Jurkat, Clone E6-1 (cell line): ENCODE results near the gene PALD1.
A peak's percentile ranks its signal among the peaks of the same experiment; 100 is the strongest.
"Not testable (repeated sequence)": the region's sequence is repeated elsewhere in the genome, so short reads cannot be mapped to it uniquely, and the experiment has no call there.

ENCODE experiments used
- DNase-seq: peaks from one replicate; pipeline ENCODE4 v3.0.0-alpha.2; 2011; ENCODE audit warnings: low read depth, low spot score
- H3K4me3 ChIP-seq: 2 replicates; pipeline ENCODE4 v1.5.1; 2011; ENCODE audit warnings: mild to moderate bottlenecking, low read length, control low read depth, moderate library complexity

The PALD1 gene

DNA sequence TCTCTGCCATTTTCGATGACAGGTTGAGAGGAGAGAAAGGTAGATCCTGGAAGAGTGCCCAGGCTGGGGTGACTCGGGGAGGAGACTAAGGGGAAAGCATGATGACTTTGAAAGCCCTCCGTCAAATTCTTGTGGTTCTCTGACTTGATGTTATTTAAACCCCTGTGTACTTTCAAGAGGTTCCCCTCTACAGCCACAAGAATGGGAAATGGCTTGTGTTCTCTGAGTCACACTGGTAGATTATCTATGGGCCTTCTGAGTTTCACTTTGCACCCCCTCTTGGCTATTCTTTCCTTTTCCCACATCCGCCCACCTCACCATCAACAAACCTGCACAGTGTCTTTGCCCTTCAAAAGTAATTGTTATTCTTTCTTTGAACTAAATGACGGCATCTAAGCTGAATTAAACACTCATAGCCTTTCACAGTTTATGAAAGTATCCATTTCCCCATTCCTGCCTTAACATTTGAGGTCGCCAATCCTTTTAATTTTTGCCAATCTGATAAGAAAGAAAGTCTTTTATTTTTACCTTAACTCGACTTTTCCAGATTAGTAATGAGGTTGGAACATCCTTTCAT, 99.9 kb downstream of the PALD1 start:
- H3K4me3 ChIP-seq: no peak overlapping the region
- peak; percentile 87 for DNase-seq

DNA sequence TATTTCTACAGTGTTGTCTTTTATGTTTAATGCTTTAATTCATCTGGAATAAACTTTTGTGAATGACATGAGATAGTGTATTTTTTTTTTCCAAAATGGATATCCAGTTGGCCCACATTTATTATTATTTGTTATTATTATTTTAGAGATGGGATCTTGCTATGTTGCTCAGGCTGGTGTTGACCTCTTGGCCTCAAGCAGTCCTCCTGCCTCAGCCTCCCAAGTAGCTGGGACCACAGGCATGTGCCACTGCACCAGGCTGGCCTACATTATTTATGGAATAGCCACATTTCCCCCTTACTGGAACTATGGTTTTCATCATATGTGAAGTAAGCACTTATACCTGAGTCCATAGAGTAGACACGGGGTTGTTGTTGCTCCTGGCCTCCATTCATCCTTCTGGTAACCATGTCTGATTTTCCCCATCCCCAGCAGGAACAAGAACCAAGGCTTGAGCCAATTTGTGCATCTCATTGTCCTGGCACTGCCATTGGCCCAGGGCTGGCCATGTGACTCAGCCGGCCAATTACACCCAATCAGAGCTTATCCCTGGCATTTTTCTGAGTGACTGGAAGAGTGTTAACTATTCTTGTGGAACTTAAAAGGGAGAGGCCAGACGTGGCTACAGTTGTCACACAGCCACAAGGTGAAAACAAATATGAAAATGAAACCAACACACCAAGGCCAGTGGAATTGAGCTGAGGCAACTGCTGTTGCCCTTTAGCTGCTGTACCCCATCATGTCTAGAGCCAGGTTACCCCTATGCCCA, 100.9 kb downstream of the PALD1 start:
- no peak for DNase-seq
- no peak overlapping the region for H3K4me3 ChIP-seq

DNA sequence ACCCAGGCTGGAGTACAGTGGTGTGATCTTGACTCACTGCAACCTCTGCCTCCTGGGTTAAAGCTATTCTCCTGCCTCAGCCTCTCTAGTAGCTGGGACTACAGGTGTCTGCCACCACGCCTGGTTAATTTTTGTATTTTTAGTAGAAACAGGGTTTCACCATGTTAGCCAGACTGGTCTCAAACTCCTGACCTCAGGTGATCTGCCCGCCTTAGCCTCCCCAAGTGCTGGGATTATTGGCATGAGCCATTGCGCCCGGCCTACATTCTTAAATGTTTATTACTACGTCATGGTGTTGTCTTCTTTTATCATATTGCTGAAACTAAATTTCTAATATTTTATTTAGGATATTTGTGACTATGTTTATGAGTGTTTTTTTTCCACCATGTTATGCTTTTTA, 102.6 kb downstream of the PALD1 start:
- DNase-seq, H3K4me3 ChIP-seq: not testable (repeated sequence)

DNA sequence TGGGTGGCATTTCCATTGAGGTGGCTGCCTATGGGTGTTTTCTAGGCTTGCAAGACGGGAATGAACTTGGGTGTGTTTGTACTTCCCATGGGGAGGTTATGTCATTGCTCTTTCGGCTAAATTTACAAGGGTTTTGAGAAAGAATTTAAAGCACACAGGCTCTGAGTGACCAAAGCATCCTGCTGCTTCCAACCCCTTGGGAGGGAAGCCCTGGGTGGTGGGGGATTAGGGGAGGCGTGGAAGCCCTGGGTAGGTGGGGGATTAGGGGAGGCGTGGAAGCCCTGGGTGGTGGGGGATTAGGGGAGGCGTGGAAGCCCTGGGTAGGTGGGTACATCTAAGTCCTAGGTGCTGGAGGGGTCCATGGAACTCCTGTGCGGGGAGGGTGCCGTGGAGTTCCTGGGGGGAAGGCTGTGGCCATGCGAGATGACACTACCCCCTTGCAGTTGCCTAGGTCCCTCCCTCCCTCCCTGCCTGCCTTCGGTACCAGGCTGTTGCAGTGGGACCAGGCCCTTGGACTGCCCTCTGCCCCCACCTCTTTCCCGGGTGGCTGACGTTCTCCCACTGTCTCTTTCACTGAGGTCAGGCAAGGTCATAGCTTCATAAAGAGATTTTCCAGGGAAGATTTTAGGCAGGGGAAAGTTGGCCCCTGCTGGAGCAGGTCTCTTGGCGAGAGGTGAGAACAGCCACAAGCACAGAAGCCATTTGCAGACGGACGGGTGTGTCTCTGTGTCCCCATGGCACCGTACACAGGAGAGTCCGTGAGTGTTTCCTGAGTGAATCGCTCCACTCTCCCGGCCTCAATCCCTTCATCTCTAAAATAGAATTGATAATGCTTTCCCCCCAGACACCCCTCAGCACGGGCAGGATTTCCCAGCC, 104.5 kb downstream of the PALD1 start:
- no peak for DNase-seq
- no peak overlapping the region for H3K4me3 ChIP-seq

DNA sequence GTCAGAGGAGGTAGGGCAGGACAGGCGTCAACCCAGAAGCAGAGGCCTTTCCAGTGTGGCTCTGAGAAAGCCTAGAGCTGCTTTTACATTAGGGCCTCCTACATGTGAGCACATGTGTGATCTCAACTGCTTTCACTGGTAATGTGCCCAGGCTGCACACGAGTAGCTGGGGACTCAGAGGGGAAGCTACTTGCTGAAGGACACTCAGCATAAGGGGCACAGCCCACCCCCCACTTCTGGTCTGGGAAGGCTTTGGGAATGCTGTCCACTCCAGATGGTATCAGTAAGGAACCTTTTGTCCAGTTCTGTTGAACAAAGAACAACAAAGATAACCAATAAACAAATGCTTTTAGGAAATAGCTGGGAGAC, 105.1 kb downstream of the PALD1 start:
- no peak for DNase-seq
- H3K4me3 ChIP-seq: no peak overlapping the region

DNA sequence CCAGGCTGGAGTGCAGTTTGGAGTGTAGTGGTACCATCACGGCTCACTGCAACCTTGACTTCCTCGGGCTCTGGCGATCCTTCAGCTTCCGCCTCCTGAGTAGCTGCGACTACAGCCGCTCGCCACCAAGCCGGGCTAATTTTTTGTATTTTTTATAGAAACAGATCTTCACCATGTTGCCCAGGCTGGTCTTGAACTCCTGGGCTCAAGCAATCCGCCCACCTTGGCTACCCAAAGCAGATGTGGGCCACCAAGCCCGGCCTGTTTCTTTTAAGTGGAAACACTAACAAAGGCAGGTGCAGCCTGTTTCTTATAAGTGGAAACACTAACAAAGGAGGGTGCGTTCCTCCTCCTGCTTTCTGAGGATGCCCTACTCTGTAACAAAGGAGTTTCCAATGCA, 105.8 kb downstream of the PALD1 start:
- DNase-seq: no peak
- no peak overlapping the region for H3K4me3 ChIP-seq

DNA sequence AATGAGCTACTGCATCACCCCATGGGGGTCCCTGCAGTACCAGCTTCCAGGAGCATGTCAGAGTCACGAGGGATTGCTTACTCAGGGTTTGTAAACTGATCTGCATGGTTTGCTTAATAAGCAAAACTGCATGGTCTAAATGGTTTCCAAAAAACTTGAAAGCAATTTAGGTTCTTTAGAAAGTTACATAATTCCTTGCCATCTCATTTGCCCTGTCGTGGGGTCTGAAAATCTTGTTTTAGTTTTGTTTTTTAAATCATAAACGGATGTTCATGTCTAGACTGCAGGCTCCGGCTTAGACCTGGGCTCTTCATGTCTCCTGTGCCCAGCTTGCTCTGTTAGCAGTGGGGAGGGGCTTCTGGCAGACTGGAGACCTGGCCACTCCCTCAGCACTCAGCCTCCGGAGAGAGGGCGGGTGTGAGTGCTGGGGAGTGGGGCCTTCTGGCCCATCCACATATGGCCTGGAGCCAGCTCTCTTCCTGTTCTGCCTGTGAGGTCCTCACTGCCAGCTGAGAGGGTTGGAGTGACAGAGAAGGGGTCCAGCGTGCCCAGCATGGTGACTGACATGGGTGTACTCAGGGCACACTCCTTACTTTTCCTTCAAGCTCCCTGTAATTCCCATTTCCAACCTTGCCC, 106.5 kb downstream of the PALD1 start:
- H3K4me3 ChIP-seq: no peak overlapping the region
- DNase-seq: no peak

DNA sequence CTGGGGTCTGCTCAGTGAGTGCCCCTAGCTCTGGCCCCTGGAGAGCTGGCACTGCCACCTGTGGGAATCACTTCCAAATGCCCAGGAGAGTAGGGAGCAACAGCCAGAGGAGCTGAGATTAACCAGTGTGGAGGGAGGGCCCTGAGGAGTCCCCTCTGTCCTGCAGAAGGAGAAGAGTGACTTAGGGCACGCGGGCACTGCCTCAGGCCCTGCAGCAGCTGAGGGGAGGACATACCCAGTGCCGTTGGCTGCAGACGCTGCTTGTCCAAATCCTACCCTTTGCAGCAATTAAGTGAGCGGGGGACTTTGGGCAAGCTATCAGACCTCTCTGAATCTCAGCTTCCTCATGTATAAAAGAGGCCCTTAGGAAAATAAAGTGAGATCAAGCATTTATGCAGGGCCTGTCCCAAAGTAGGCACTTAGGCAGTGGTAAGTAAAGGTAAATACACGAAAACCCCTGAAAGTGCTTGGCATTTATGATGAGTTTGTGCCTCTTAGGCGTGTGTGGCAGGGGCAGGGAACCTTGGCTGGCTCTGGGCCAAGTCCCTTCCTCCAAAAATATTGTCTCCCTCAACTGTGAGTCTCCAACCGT, 107.1 kb downstream of the PALD1 start:
- DNase-seq: no peak

DNA sequence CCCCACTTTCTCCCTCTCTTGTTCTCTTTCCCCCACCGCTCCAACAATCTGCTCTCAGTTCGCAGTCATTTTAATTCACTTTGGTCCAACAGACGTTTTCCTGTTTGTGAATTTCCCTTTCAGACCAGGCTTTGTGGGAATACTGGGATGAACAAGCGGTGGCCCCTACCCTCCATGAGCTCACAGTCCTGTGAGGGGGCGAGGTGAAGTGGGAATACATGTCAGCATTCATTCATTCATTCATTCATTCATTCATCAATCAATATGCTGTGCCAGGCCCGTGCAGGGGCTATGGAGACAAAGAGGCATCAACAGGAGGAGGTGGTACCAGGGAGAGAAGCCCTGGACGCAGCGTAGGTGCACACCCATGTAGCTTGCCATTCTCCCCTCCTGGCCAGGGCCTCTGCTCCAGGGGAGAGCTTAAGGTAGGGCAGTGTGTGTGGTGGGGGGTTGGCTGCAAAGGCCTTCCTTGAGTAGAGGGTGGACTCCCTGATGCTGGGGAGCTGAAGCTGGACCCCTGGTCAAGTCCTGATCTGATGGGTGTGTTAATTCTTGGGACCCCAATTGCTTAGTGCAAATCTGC, 107.9 kb downstream of the PALD1 start:
- DNase-seq: no peak
- no peak overlapping the region for H3K4me3 ChIP-seq

More for the DNA sequence above, 107.1 kb downstream of the PALD1 start:
- H3K4me3 ChIP-seq: no peak overlapping the region

DNA sequence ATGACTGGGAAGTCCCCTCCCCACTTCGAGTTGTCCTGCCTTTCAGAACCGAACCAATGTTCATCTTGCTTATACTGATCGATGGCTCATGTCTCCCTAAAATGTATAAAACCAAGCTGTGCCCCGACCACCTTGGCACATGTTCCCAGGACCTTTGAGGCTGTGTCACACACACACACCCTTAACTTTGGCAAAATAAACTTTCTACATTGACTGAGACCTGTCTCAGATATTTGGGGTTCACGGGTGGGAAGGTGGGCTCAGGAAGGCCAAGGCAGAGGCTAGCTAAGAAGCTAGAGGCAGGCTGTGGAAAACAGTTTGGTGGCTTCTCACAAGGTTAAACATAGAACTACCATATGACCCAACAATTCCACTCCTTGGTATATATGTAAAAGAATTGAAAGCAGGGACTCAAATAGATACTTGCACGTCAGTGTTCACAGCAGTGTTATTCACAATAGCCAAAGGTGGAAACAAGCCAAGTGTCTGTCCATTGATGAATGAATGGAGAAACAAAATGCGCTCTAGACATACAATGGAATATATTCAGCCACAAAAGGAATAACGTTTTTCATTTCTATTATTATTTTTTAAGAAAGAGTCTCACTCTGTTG, 108.6 kb downstream of the PALD1 start:
- DNase-seq: no peak
- H3K4me3 ChIP-seq: no peak overlapping the region

DNA sequence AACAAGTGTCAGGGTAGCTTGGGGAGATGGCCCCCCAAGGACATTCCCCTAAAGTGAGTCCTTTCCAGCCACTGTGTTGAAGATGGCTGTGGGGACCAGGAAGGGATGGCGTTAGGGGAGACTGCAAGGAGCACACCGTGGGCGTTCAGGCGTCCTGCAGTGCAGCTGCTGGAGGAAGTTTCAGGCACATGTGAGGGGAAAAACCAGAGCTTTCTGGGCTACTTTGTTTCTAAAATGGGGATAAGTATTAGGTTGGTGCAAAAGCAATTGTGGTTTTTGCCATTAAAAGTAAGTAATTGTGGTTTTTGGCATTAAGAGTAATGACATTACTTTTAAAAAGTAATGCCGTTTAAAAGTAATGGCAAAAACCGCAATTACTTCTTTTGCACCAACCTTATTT, 109.7 kb downstream of the PALD1 start:
- H3K4me3 ChIP-seq: no peak overlapping the region
- DNase-seq: no peak

DNA sequence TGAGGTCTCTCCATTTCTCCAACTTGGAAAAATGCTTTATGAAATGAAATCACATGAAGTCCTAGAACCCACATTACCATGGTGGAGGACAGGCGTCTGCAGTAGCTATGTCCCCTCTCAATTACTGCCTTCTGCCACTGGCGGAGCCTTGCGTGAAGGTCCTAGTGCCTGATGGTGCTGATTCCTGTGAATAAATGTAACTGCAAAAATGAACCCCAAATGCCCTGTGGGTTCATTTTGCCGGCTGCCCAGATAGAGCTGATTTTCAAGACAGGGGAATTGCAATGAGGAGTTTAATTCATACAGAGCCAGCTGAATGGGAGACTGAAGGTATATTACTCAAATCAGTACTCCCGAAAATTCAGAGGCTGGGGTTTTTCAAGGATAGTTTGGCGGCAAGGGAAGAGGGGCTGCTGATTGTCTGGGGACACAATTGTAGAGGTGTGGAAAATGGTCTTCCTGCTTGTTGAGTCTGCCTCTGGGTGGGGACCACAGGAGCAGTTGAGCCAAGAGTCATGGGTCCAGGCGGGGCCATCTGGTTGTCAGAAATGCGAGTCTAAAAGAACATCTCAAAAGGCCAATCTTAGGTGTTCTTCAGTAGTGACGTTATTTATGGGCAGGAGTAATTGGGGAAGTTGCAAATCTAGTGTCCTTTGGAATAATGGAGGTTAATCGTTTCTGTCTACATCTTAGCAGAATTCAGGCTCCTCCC, 110.4 kb downstream of the PALD1 start:
- DNase-seq: no peak
- H3K4me3 ChIP-seq: no peak overlapping the region

DNA sequence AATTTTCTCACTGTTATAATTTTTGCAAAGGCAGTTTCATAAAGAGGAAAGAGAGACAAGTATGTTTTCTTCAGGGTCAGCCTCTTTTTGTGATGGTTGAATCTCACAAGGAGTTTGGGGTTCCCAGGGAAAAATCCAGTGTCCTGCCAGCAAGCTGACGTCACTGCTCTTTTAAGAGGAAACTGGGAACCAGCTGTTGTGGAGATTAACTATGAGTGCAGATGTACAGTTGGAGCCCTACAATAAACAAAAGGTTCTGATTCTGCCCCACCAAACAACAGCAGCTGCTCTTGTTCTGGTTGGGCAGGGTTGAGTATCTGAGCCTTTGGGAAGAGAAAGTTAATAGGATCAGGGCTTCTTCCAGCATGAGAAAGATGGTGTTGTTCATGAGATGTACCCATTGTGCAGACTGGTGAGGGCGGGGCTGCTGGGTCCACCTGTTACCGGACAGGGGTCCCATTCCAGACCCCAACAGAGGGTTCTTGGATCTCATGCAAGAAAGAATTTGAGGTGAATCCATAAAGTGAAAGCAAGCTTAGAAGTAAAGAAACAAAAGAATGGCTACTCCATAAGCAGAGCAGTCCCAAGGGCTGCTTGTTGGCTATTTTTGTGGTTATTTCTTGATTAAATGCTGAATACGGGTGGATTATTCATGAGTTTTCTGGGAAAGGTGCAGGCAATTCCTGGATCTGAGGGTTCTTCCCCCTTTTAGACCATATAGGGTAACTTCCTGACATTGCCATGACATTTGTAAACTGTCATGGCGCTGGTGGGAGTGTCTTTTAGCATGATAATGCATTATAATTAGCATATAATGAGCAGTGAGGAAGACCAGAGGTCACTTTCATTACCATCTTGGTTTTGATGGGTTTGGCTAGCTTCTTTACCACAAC, 111.4 kb downstream of the PALD1 start:
- H3K4me3 ChIP-seq: no peak overlapping the region
- no peak for DNase-seq

DNA sequence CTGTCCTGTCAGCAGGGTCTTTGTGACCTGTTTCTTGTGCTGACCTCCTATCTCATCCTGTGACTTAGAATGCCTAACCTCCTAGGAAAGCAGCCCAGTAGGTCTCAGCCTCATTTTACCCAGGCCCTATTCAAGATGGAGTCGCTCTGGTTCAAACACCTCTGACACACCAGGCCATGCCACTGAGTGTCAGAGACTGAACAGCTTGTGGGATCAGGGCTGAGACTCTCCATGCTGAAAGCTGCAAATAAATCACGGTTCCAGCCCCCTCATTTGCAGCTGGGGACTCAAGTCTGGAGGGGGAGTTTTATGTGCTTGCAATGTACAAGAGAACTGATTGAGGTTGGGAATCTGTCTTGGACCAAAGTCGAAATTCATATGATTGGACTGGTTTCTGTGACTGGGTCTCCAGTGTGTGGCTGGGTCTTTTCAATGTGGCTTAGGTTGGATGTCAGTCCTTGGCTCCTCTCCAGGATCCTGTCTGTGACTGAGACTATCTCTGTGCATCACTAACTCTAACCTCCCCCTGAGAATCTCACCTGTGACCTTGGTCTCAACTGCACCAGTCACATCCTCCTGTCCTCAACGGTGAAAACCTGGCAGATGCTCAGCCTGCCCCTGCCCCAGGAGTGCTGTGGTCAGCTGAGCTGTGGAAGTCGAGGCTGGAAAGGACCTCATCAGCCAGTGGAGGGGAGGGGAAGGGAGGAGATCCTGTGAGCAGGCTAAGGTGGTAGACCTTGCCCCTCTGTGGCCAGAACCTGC, 112.3 kb downstream of the PALD1 start:
- DNase-seq: no peak
- H3K4me3 ChIP-seq: no peak overlapping the region

DNA sequence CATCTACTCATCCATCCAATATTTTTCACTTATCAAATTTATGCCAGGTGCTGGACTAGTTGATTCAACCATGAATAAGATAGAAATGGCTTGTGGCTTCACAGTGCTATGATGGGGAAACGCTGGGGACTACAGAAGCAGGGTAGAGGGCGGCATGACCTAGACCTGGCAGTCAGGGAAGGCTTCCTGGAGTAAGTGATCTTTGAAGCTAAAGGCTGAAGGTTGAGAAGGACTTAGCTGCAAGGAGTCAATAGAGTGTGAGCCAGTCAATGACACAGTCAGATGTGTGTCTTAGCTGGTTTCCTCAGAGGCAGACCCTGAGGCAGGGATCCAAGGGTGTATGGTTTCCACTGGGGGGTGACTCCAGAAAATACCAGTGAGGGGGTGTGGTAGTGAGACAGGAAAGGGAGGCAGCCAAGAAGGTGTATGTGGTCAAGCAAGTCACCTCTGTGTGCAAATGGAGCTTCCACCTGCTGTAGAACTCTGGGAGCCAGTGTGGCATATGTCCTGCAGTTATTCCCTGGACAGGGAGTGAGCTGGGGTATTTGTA, 113.7 kb downstream of the PALD1 start:
- DNase-seq: no peak

More for the DNA sequence above, 113.7 kb downstream of the PALD1 start:
- H3K4me3 ChIP-seq: no peak overlapping the region
